Renal pelvis (tissue), 4 donors: ENCODE results near the gene AP1S3. TPM values are rescaled to one million over a fixed set of nuclear protein-coding genes. Genes with fewer than 3 reads are reported as not detected.
A peak's percentile ranks its signal among the peaks of the same experiment; 100 is the strongest.

ENCODE experiments used
- DNase-seq: peaks from one replicate; pipeline ENCODE4 v3.0.0-alpha.2; 2013
- polyA plus RNA-seq, 3 donors: library from polyadenylated mRNA; unstranded; fragments of 120-200 nt; gene quantifications; one replicate each; pipeline ENCODE4 v1.2.1, GENCODE V29; 2013; ENCODE audit not compliant: insufficient read length in 3 of 3

AP1S3 gene
- polyA plus RNA-seq, 3 donors: 10.0 to 16.1 (median 11.1) TPM

DNA sequence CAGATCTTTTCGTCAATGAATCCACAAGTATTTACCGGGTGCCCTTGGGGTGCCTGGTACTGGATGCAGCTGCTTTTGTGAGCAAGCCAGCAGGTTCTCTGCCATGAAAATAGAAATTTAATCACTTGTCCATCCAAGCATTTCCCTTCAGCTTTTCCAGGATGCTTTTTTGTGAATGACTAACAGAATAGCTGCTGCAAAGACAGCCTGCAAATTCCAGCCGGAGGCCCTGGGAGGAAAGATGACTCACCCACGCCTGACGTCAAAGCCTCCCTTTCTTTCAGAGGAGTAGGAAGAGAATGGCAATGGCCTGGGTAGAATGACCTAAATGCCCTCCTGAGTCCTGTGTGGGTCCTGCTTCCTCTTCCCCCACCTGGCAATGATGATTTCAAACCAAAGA, 111.9 kb downstream of the AP1S3 start:
- peak; percentile 87 for DNase-seq

DNA sequence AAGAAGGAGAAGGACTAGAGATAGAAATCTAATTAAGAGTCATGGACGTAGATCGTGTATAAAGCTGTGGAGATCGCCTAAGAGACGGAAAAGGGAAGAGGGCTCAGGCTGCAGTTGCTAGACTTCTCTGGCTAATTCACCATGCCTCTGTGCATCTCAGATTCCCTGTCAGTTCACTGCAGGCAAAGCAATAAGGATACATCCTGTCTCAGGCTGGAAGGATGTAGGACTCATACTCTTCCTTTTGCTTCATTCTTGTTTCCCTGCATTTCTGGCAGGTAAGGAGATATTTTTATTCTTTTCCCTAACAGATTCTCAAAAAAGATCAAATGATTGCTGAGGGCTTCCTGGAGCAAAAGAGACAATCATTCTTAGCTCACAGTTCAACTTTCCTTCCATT, 112.5 kb downstream of the AP1S3 start:
- no peak for DNase-seq

DNA sequence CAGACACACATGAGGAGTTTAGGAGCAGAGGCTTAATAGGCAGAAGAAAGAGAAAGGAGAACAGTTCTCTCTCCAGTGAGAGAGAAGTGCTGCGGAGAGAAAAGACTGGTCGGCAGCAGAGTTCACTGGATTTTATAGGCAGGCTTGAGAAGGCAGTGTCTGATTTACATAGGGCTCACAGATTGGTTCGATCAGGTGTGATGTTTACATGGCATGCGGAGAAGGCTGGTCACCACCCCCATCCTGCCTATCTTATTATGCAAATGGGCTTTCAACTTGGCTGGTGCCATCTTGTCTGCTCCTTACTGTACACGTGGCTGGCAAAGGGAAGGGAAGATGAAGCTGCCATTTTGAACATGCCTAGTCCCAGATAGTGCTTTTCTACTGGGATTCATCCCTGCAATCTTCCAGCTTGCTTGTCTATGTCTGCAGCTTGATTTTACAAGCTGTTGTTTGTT, 113.4 kb downstream of the AP1S3 start:
- DNase-seq: no peak

DNA sequence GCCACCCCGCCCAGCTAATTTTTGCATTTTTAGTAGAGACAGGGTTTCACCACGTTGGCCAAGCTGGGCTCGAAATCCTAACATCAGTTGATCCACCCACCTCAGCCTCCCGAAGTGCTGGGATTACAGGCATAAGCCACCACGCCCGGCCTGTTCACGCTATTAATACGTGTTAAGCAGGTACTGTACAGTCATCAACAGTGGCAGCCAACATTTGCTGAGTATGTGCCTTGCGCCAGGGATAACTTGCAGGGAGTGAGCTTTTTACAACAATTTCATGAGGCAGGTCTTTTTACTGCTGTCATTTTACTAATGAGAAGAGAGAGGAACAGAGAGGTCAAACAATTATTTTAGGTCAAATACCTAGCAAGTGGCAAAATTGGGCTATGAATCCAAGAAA, 115.2 kb downstream of the AP1S3 start:
- DNase-seq: no peak

DNA sequence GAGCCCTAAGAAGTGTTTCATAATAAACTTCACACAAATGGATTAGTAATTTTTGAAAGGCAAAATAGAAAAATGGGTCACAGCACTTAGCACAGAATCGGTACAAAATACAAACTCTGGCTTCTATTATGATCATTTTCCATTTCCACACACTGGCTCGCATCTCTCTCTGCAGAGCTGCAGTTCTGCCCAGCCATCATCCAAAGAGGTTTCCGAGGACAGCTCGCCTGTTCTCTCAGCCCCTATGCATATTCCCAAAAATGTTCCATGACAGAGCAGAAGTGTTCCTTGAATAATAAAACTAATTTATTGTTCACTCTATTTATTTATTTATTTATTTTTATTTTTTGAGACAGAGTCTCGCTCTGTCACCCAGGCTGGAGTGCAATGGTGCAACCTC, 115.6 kb downstream of the AP1S3 start:
- no peak for DNase-seq

DNA sequence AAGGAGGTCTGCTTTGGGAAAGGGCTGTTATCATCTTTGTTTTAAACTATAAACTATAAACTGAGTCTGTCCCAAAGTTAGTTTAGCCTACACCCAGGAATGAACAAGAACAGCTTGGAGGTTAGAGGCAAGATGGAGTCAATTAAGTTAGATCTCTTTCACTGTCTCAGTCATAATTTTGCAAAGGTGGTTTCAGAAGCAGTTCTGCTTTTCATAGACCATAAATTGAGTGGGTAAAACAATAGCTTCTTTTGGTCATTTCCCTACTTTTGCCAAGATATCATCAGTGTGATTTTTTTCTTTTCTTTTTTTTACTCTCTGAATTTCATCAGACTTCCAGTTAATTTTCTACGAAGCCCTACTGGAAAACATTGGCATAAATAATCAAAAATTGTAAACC, 117.0 kb downstream of the AP1S3 start:
- no peak for DNase-seq

DNA sequence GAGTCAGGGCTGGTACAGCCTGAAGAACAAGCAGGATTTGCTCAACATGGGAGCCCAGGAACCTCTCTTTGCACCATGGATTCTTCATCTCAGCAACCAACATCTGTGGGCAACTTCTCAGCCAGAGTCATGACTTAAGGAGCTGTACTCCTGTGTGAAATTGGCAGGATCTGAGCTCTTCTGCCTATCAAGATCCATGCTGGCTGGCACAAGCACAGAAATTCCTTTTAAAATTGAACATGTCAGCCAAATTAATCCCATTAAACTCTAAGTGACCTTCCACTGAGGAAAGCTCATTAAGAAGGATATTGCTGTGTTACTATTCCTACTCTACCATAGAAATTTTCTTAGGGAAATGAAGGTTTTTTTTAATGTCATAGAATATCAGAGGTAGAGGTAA, 124.7 kb downstream of the AP1S3 start:
- no peak for DNase-seq

DNA sequence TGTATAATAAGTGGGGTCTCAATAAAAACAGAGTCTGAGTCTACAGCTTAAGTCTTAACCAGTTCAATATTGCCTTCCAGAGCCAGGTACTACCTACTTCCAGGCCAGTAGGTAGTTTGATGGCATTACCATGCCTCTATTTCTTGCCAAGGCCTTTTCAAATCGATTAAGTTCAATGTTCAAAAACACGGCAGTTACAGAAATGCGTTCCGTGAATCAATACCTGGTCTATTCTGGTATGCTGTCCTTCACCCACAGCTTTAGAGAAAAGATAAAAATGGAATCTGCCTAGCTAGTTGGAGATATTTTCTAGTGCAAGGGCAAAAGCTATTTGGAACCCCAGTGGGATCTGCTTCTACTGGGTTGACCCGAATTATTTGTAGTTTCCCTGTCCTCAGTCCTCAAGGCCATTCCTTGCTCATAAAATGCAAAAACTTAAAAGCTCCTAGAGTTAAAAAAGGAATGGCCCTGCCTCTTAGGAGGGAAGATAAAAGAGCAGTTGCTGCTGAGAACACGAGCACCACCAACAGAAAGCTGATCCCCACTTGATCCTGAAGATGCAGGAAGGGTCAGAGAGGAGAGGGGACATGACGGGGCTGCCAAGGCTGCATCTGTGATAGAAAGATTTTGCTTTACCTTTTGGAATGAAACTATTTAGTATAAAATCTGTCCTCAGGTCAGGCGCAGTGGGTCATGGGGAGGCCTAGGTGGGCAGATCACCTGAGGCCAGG, 125.6 kb downstream of the AP1S3 start:
- no peak for DNase-seq

Other genes starting within 250 kb of the AP1S3 start
- gene SCG2, start 235.2 kb downstream of the AP1S3 start, polyA plus RNA-seq: under 1 TPM; 0.40 to 0.82 (median 0.54) TPM
- gene WDFY1, start 107.8 kb upstream of the AP1S3 start, polyA plus RNA-seq: 10 to 100 TPM; 52.2 to 59.9 (median 56.2) TPM
- 10 to 100 TPM; 32.1 to 37.7 (median 34.0) TPM for gene MRPL44, start 119.9 kb upstream of the AP1S3 start, polyA plus RNA-seq
- gene SERPINE2, start 201.7 kb upstream of the AP1S3 start, polyA plus RNA-seq: 100 to 1,000 TPM; 110 to 119 (median 112) TPM